DMS79 (cell line): ENCODE data around the gene S100P.
"Not testable (repeated sequence)": the region's sequence is repeated elsewhere in the genome, so short reads cannot be mapped to it uniquely, and the experiment has no call there.

ENCODE experiments used
- DNase-seq: peaks from one replicate; lab custom pipeline; 2025; lab: John Stamatoyannopoulos, UW

Gene S100P

GRCh38 chr4:6673191-6673659, 20.5 kb upstream of the S100P start:
- not testable (repeated sequence) for DNase-seq

GRCh38 chr4:6673660-6674499, 19.8 kb upstream of the S100P start:
- DNase-seq, result peak; percentile 76

- no peak for DNase-seq
Observed at GRCh38 chr4:6674500-6675149, 19.1 kb upstream of the S100P start.

GRCh38 chr4:6676722-6677558, 16.7 kb upstream of the S100P start:
- no peak for DNase-seq

- no peak for DNase-seq
Observed at GRCh38 chr4:6680372-6681034, 13.2 kb upstream of the S100P start.

GRCh38 chr4:6681191-6681590, 12.5 kb upstream of the S100P start:
- DNase-seq, result no peak

- DNase-seq, result no peak
Observed at GRCh38 chr4:6682862-6683590, 10.7 kb upstream of the S100P start.

GRCh38 chr4:6684656-6685055, 9.0 kb upstream of the S100P start:
- no peak for DNase-seq

- no peak for DNase-seq
Observed at GRCh38 chr4:6686104-6686787, 7.4 kb upstream of the S100P start.

- no peak for DNase-seq
Observed at GRCh38 chr4:6687947-6688878, 5.5 kb upstream of the S100P start.

GRCh38 chr4:6688879-6689505, 4.7 kb upstream of the S100P start:
- DNase-seq, result no peak

GRCh38 chr4:6689506-6689960, 4.1 kb upstream of the S100P start:
- no peak for DNase-seq

- DNase-seq, result no peak
Observed at GRCh38 chr4:6692379-6692778, 1.3 kb upstream of the S100P start.

GRCh38 chr4:6692806-6693205, 872 bp upstream of the S100P start:
- no peak for DNase-seq

GRCh38 chr4:6694177-6694901, 661 bp downstream of the S100P start:
- DNase-seq, result no peak

GRCh38 chr4:6695660-6696610, 2.3 kb downstream of the S100P start:
- DNase-seq, result no peak

- DNase-seq, result no peak
Observed at GRCh38 chr4:6696611-6697010, 2.9 kb downstream of the S100P start.
